Activated CD4-positive, alpha-beta T cell treated with anti-CD3 and anti-CD28 coated beads for 36 hours (primary cell): ENCODE data around the gene LDHB. TPM values are rescaled to one million over a fixed set of nuclear protein-coding genes. Genes with fewer than 3 reads are reported as not detected.
A peak's percentile ranks its signal among the peaks of the same experiment; 100 is the strongest.
"Not testable (repeated sequence)": the region's sequence is repeated elsewhere in the genome, so short reads cannot be mapped to it uniquely, and the experiment has no call there.

Experiments
- ATAC-seq: fragments of 200-7000 bp; cut with Tn5 transposase; one replicate; pipeline ENCODE4 v1.10.0; 2021; ENCODE audit warnings: mild to moderate bottlenecking, moderate library complexity
- CTCF ChIA-PET: fragments of 350-600 bp; sonication (Branson Sonifier 250); formaldehyde crosslinking; loops from one replicate; lab custom pipeline; 2021; ENCODE audit warnings: antibody characterized with exemption; lab: Charles Lee
- POLR2A ChIA-PET: fragments of 350-600 bp; sonication (Branson Sonifier 250); formaldehyde crosslinking; loops from one replicate; lab custom pipeline; 2021; ENCODE audit warnings: antibody characterized with exemption, inconsistent platforms; lab: Charles Lee
- DNase-seq: peaks from one replicate; pipeline ENCODE4 v3.0.0-alpha.2; 2020
- H3K27ac Mint-ChIP-seq: one replicate; pipeline ENCODE4 v1.8.0; 2021; ENCODE audit warnings: mixed read lengths
- H3K27me3 Mint-ChIP-seq: one replicate; pipeline ENCODE4 v1.8.0; 2021; ENCODE audit warnings: mixed read lengths
- H3K36me3 Mint-ChIP-seq: one replicate; pipeline ENCODE4 v1.8.0; 2021; ENCODE audit warnings: low read depth, mixed read lengths
- H3K4me1 Mint-ChIP-seq: one replicate; pipeline ENCODE4 v1.8.0; 2021; ENCODE audit warnings: mixed read lengths
- H3K4me3 Mint-ChIP-seq: one replicate; pipeline ENCODE4 v1.8.0; 2021; ENCODE audit warnings: mild to moderate bottlenecking, moderate library complexity, mixed read lengths
- H3K9me3 Mint-ChIP-seq: one replicate; pipeline ENCODE4 v1.8.0; 2021; ENCODE audit warnings: low read depth, mixed read lengths
- intact Hi-C, 2 experiments: fragments of 100-400 bp; cut with DNase I in 1 of 2; cut with micrococcal nuclease in 1 of 2; formaldehyde crosslinking; loops; one replicate each; pipeline versions ENCODE4 v1.14.2 to v1.15.1; 2022 to 2024; cut with DNase I, micrococcal nuclease
- total RNA-seq, 2 experiments: library from RNA; stranded (reverse); gene quantifications; one replicate each; pipeline ENCODE4 v1.2.3, GENCODE V29; 2021

The LDHB gene
- total RNA-seq, 2 experiments from 2014 or later = 918 to 1,852 TPM

DNA sequence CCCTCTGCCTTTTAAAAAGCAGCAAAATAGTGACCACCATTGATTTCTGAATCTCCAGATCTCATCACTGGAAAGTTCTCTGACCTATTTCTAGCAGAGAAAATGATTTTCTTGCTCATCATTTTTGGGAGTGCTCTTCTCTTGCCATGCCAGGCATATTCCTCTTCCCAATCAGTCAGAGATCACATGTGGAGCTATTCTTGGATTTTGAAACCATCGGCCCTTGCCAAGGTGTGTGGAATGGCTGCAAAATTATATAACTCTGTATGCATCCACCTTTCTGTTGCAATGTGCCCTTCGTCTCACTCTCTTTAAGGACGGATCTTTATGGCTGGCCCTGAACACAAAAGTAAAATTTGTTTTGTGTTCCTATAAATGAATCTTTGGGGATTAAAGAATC, 25.5 kb upstream of the LDHB start:
- Mint-ChIP-seq H3K27ac (no peak overlapping the region), H3K27me3 (no peaks in the 10 kb centered on the region), H3K4me3 (no peak overlapping the region), H3K36me3 (no peaks in the 10 kb centered on the region), H3K4me1 (peaks cover 22% of the 10 kb centered on the region), H3K9me3 (peaks cover 2% of the 10 kb centered on the region)
- ATAC-seq (no peak), DNase-seq (no peak)
- ChIA-PET CTCF (interaction anchor here (0.6 to 1.2 kb wide), 2 partner anchors 13 to 627 kb away, joined by 3 to 4 read pairs; no protein-coding TSS in a partner anchor), POLR2A (interaction anchor here (0.6 kb wide), 1 partner anchor 50 kb away, joined by 6 read pairs; no protein-coding TSS in a partner anchor)
- intact Hi-C loops = loop anchor here in 1 of 2 experiments (5.0 kb wide), 1 partner anchor 371 kb away; no protein-coding TSS in a partner anchor

DNA sequence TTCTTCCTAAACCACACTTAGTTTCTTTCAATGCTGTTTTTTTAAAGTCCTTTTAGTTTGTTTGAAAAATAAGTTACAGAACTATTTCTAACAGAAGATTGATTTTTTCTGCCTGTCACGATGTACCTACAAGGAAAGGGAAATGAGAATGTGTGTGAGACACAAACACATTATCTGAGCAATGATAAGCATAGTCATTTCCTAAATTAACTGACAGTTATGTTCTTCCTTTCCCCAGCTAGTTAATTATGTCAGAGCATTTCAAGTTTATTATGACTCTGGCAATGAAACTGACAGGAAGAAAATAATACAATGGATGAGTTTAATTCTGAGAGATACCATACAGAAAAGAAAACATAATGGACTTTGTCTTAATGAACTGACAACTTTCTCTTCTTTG, 21.3 kb upstream of the LDHB start:
- DNase-seq (no peak), ATAC-seq (peak; percentile 59)
- ChIA-PET POLR2A (interaction anchor here (1.7 kb wide), 1 partner anchor 22 kb away, joined by 7 read pairs; the partner anchor contains the start of gene LDHB), CTCF (interaction anchor here (0.6 to 3.5 kb wide), 7 partner anchors 10 to 382 kb away, joined by 3 to 19 read pairs (median 4); partner anchors contain the start of gene LDHB)
- intact Hi-C loops = loop anchor here (2.0 to 5.0 kb wide), 3 partner anchors 37 to 430 kb away; no protein-coding TSS in a partner anchor
- Mint-ChIP-seq H3K4me3 (no peak overlapping the region), H3K4me1 (peaks cover 51% of the 10 kb centered on the region), H3K36me3 (no peaks in the 10 kb centered on the region), H3K27ac (peak overlapping the region; percentile 82), H3K27me3 (no peaks in the 10 kb centered on the region), H3K9me3 (no peaks in the 10 kb centered on the region)

DNA sequence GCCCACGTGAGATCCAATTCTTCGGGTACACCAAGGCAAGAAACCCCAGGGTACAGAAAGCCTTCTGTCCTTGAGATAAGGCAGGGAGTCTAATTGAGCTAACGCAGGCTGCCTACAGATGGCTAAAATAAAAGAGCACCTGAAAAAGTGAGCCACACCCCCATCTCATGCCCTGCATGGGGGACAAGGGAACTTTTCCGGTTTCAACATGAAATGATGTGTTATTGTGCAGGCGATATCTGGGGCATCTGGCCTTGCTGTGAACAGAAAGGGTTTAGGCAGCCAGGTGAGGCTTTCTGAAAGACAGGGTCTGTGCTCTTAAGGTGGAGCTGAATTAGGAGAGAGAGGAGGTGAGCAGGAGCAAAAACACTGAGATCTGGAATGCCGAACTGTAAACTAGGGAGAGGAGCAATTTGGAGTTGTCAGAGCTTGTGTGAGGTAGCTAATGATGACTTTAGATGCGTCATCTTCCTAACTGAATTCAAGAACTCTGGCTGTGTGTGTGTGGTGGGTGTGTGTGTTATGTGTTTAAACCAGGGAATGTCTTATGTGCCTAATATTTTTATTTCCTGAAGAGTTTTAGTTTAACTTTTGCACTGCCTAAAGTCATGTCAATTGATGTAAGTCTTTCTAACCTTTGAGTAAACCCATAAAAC, 20.1 kb upstream of the LDHB start:
- Mint-ChIP-seq H3K36me3 (no peaks in the 10 kb centered on the region), H3K4me1 (peaks cover 51% of the 10 kb centered on the region), H3K9me3 (no peaks in the 10 kb centered on the region), H3K27ac (peak overlapping the region; percentile 72), H3K4me3 (peak overlapping the region; percentile 2), H3K27me3 (no peaks in the 10 kb centered on the region)
- intact Hi-C loops = loop anchor here (2.0 to 5.0 kb wide), 5 partner anchors 19 to 429 kb away; partner anchors contain the start of gene LDHB (in 1 of the 2)
- CTCF ChIA-PET = interaction anchor here (0.6 to 3.5 kb wide), 8 partner anchors 8 to 373 kb away, joined by 3 to 19 read pairs (median 4); partner anchors contain the start of gene LDHB
- ATAC-seq = peak; percentile 31
- peak; percentile 30 for DNase-seq
- POLR2A ChIA-PET = interaction anchor here (1.7 to 2.1 kb wide), 2 partner anchors 20 kb away, joined by 7 read pairs; partner anchors contain the start of gene LDHB

DNA sequence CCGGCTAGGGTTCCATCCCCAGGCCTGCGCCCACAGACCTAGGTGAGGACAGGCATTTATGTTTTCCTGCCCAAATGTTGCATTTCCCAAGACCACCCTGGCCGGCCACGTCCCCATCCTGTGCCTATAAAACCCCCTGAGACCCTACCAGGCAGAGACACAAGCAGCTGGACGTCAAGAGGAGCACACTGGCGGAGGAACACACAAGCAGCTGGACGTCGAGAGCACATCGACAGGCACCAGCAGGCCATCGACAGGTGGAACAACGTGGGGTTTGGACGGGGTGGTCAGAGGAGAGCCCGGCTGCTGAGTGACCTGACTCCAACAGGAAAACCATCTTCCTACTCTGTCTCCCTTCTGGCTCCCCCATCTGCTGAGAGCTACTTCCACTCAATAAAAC, 19.6 kb upstream of the LDHB start:
- no peaks in the 10 kb centered on the region for H3K27me3 Mint-ChIP-seq
- no peaks in the 10 kb centered on the region for H3K9me3 Mint-ChIP-seq
- intact Hi-C loops = loop anchor here (2.0 to 5.0 kb wide), 3 partner anchors 18 to 35 kb away; partner anchors contain the start of gene LDHB (in 1 of the 2)
- ATAC-seq (no peak), DNase-seq (no peak)
- POLR2A ChIA-PET = interaction anchor here (1.2 to 2.1 kb wide), 2 partner anchors 20 to 175 kb away, joined by 3 to 7 read pairs; partner anchors contain the start of genes GOLT1B and LDHB
- H3K4me1 Mint-ChIP-seq = peaks cover 51% of the 10 kb centered on the region
- CTCF ChIA-PET = interaction anchor here (1.3 to 3.5 kb wide), 4 partner anchors 9 to 19 kb away, joined by 4 to 19 read pairs (median 6); partner anchors contain the start of gene LDHB
- peak overlapping the region; percentile 20 for H3K4me3 Mint-ChIP-seq
- peak overlapping the region; percentile 72 for H3K27ac Mint-ChIP-seq
- H3K36me3 Mint-ChIP-seq = no peaks in the 10 kb centered on the region

DNA sequence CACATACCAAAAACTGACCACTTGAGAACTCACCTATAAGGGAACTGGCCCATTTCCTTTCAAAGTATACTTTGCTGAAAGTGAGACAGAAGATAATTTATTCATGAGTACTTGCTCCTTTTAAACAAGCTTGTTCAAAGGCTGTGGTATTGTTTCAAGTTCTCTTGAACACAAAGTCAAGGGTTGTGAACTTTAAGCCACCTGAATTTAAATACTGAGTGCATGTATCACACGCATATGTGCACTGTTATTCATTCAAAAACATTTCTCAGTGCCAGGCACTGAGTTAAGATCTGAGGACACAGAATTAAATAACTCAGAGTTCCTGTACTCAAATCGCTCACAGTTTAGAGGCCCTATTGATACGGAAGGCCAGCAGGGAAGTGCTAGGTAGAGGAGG, 19.1 kb upstream of the LDHB start:
- H3K9me3 Mint-ChIP-seq = no peaks in the 10 kb centered on the region
- DNase-seq (no peak), ATAC-seq (peak; percentile 61)
- CTCF ChIA-PET = interaction anchor here (1.1 to 3.5 kb wide), 4 partner anchors 15 to 381 kb away, joined by 3 to 19 read pairs (median 4); partner anchors contain the start of gene LDHB
- H3K27ac Mint-ChIP-seq = peak overlapping the region; percentile 72
- peaks cover 51% of the 10 kb centered on the region for H3K4me1 Mint-ChIP-seq
- peak overlapping the region; percentile 20 for H3K4me3 Mint-ChIP-seq
- POLR2A ChIA-PET = interaction anchor here (1.2 to 2.1 kb wide), 3 partner anchors 19 to 175 kb away, joined by 3 to 7 read pairs (median 3); partner anchors contain the start of genes GOLT1B and LDHB
- no peaks in the 10 kb centered on the region for H3K27me3 Mint-ChIP-seq
- intact Hi-C loops = loop anchor here (2.0 to 5.0 kb wide), 3 partner anchors 18 to 34 kb away; partner anchors contain the start of gene LDHB (in 1 of the 2)
- no peaks in the 10 kb centered on the region for H3K36me3 Mint-ChIP-seq

DNA sequence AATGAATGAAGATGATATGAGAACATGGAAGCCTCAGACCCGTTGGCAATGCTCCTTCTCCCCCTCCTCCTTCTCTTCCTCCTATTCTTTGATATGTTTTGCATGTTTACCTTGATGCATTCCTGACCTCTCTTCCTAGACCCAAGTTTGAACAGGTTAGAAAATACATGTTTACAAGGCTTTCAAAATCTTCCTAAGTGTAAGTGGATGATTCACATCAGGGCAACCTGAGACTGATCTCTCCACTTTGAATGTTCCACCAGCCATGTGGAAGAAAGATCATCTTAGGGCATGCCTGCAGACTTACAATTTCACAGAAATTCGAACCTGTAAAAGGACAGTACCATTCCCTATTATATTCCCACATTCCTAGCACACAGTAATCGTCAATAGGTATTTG, 18.0 kb upstream of the LDHB start:
- Mint-ChIP-seq H3K9me3 (no peaks in the 10 kb centered on the region), H3K4me3 (no peak overlapping the region), H3K4me1 (peaks cover 51% of the 10 kb centered on the region), H3K36me3 (no peaks in the 10 kb centered on the region), H3K27ac (no peak overlapping the region), H3K27me3 (no peaks in the 10 kb centered on the region)
- no peak for DNase-seq
- ChIA-PET CTCF (interaction anchor here (1.1 to 3.5 kb wide), 4 partner anchors 14 to 379 kb away, joined by 3 to 19 read pairs (median 4); partner anchors contain the start of gene LDHB), POLR2A (interaction anchor here (1.2 to 2.1 kb wide), 2 partner anchors 18 to 24 kb away, joined by 3 to 7 read pairs; partner anchors contain the start of gene LDHB)
- intact Hi-C loops = loop anchor here (2.0 to 5.0 kb wide), 3 partner anchors 17 to 33 kb away; partner anchors contain the start of gene LDHB (in 1 of the 2)
- no peak for ATAC-seq

DNA sequence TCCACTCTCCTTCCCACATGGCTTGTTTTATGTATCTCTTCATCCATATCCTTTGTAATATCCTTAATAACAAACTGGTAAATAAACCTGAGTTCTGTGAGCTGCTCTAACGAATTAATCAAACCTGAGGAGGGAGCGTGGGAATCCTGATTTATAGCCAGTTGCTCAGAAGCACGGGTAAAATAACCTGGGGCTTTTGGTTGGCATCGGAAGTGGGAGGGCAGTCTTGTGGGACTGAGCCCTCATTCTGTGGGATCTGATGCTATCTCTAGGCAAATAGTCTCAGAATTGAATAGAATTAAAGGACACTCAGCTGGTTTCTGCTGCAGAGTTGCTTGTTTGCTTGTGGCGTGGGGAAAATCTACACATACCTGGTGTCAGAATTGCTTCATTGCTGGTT, 17.5 kb upstream of the LDHB start:
- no peaks in the 10 kb centered on the region for H3K9me3 Mint-ChIP-seq
- no peaks in the 10 kb centered on the region for H3K36me3 Mint-ChIP-seq
- ATAC-seq (no peak), DNase-seq (no peak)
- H3K4me1 Mint-ChIP-seq = peaks cover 49% of the 10 kb centered on the region
- H3K4me3 Mint-ChIP-seq = no peak overlapping the region
- intact Hi-C loops = loop anchor here in 1 of 2 experiments (5.0 kb wide), 1 partner anchor 33 kb away; no protein-coding TSS in a partner anchor
- ChIA-PET POLR2A (no interaction called here), CTCF (interaction anchor here (1.7 kb wide), 1 partner anchor 23 kb away, joined by 5 read pairs; no protein-coding TSS in a partner anchor)
- no peaks in the 10 kb centered on the region for H3K27me3 Mint-ChIP-seq
- no peak overlapping the region for H3K27ac Mint-ChIP-seq

DNA sequence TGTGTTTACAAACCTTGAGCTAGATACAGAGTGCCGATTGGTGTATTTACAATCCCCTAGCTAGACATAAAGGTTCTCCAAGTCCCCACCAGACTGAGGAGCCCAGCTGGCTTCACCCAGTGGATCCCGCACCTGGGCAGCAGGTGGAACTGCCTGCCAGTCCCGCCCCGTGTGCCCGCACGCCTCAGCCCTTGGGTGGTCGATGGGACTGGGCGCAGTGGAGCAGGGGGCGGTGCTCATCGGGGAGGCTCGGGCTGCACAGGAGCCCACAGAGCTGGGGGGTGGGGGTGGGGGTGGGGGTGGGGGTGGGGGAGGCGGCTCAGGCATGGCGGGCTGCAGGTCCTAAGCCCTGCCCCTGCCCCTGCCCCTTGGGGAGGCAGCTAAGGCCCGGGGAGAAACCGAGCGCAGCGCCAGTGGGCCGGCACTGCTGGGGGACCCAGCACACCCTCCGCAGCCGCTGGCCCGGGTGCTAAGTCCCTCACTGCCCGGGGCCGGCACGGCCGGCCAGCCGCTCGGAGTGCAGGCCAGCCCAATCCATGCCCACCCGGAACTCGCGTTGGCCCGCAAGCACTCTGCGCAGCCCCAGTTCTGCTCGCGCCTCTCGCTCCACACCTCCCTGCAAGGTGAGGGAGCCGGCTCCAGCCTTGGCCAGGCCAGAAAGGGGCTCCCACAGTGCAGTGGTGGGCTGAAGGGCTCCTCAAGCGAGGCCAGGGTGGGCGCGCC, 16.3 kb upstream of the LDHB start:
- H3K4me1 Mint-ChIP-seq = peaks cover 38% of the 10 kb centered on the region
- H3K36me3 Mint-ChIP-seq, H3K27me3 Mint-ChIP-seq, ATAC-seq, H3K27ac Mint-ChIP-seq, H3K9me3 Mint-ChIP-seq, CTCF ChIA-PET, DNase-seq, intact Hi-C loops, H3K4me3 Mint-ChIP-seq: not testable (repeated sequence)
- POLR2A ChIA-PET = interaction anchor here (0.6 kb wide), 1 partner anchor 16 kb away, joined by 4 read pairs; no protein-coding TSS in a partner anchor

DNA sequence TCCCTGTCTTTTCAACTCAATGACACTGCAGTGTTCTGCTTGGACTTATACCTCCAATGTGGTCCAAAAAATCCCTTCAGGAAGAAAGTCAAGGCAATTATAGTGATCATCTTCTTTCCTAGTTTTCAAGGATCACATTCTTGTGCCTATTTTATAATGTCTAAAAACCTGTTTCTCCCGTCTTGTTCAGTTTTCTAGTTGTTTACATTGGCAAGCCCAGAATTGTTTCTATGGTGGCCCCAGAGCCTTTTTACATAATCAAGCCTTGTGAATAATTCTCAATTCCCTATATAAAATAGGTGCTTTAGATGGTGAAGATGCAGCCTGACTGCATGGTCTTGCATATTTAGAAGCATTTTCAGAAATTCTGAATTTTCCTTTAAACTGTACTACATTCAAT, 14.5 kb upstream of the LDHB start:
- ATAC-seq = no peak
- intact Hi-C loops = no loop called here
- ChIA-PET POLR2A (interaction anchor here (0.8 kb wide), 1 partner anchor 14 kb away, joined by 3 read pairs; the partner anchor contains the start of gene LDHB), CTCF (no interaction called here)
- no peak overlapping the region for H3K4me3 Mint-ChIP-seq
- no peaks in the 10 kb centered on the region for H3K27me3 Mint-ChIP-seq
- no peaks in the 10 kb centered on the region for H3K9me3 Mint-ChIP-seq
- no peak for DNase-seq
- no peaks in the 10 kb centered on the region for H3K36me3 Mint-ChIP-seq
- no peak overlapping the region for H3K27ac Mint-ChIP-seq
- H3K4me1 Mint-ChIP-seq = peaks cover 19% of the 10 kb centered on the region

DNA sequence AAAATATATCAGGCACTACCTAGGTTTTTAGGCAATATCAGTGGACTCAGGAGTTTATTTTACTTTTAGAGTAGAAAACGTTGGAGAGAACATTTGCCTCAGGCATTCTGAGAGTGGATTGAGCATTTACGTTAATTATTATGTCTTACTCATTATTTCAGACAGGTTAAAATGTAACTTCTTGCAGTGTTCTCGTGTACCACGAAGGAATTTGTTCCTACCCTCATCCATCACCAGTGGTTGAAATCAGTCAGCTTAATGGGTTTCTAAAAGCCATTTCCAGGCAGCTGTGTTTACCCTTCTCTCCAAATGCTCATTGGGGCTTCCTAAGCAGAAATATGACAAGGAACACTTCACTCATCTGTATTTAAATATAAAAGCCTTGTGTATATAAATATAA, 9.1 kb upstream of the LDHB start:
- Mint-ChIP-seq H3K9me3 (no peaks in the 10 kb centered on the region), H3K36me3 (no peaks in the 10 kb centered on the region), H3K27ac (no peak overlapping the region), H3K27me3 (no peaks in the 10 kb centered on the region), H3K4me3 (no peak overlapping the region), H3K4me1 (no peaks in the 10 kb centered on the region)
- CTCF ChIA-PET = interaction anchor here (0.8 to 1.5 kb wide), 3 partner anchors 8 to 34 kb away, joined by 3 to 8 read pairs (median 4); no protein-coding TSS in a partner anchor
- POLR2A ChIA-PET = no interaction called here
- DNase-seq = no peak
- intact Hi-C loops = no loop called here
- no peak for ATAC-seq
